GM19328 (cell line): Measurements from ENCODE around the gene EXOC7.
A peak's percentile ranks its signal among the peaks of the same experiment; 100 is the strongest.

Source experiments
- ATAC-seq: cut with Tn5 transposase; IDR thresholded peaks from one replicate; pipeline ENCODE4 v1.9.1; 2021; ENCODE audit warnings: mild to moderate bottlenecking, moderate library complexity; ENCODE audit not compliant: unreplicated experiment

EXOC7 gene

GRCh38 chr17:76122431-76123190 lies 19.0 kb upstream of the EXOC7 start:
- no peak for ATAC-seq

GRCh38 chr17:76121932-76122430 lies 18.4 kb upstream of the EXOC7 start:
- no peak for ATAC-seq

- ATAC-seq, result no peak
These were observed 17.0 kb upstream of the EXOC7 start for GRCh38 chr17:76120658-76121008.

- ATAC-seq, result no peak
These were observed 16.1 kb upstream of the EXOC7 start for GRCh38 chr17:76119409-76120371.

- ATAC-seq, result no peak
These were observed 11.7 kb upstream of the EXOC7 start for GRCh38 chr17:76115138-76115754.

GRCh38 chr17:76111956-76112355 lies 8.4 kb upstream of the EXOC7 start:
- ATAC-seq, result no peak

- ATAC-seq, result no peak
These were observed 3.9 kb upstream of the EXOC7 start for GRCh38 chr17:76107509-76107908.

- no peak for ATAC-seq
These were observed 3.1 kb upstream of the EXOC7 start for GRCh38 chr17:76106703-76107102.

GRCh38 chr17:76104896-76105231 lies 1.3 kb upstream of the EXOC7 start:
- no peak for ATAC-seq

GRCh38 chr17:76104140-76104895 lies 731 bp upstream of the EXOC7 start:
- no peak for ATAC-seq

- peak; percentile 7 for ATAC-seq
These were observed 678 bp downstream of the EXOC7 start for GRCh38 chr17:76102944-76103273.

- no peak for ATAC-seq
These were observed 5.8 kb downstream of the EXOC7 start for GRCh38 chr17:76097716-76098295.

GRCh38 chr17:76095943-76096342 lies 7.6 kb downstream of the EXOC7 start:
- no peak for ATAC-seq

- ATAC-seq, result no peak
These were observed 9.5 kb downstream of the EXOC7 start for GRCh38 chr17:76094046-76094445.

GRCh38 chr17:76092526-76093413 lies 10.8 kb downstream of the EXOC7 start:
- no peak for ATAC-seq

- ATAC-seq, result no peak
These were observed 11.9 kb downstream of the EXOC7 start for GRCh38 chr17:76091526-76092286.

- ATAC-seq, result no peak
These were observed 13.0 kb downstream of the EXOC7 start for GRCh38 chr17:76090517-76091129.
